Epidermal melanocyte (primary cell): ENCODE data around the gene MICALL2.

Experiments
- DNase-seq: peaks from one replicate; pipeline ENCODE4 v3.0.0; 2011; ENCODE audit warnings: low spot score; ENCODE audit not compliant: insufficient read length

Gene MICALL2

GRCh38 chr7:1419310-1419634, 40.0 kb downstream of the MICALL2 start:
- no peak for DNase-seq

DNA sequence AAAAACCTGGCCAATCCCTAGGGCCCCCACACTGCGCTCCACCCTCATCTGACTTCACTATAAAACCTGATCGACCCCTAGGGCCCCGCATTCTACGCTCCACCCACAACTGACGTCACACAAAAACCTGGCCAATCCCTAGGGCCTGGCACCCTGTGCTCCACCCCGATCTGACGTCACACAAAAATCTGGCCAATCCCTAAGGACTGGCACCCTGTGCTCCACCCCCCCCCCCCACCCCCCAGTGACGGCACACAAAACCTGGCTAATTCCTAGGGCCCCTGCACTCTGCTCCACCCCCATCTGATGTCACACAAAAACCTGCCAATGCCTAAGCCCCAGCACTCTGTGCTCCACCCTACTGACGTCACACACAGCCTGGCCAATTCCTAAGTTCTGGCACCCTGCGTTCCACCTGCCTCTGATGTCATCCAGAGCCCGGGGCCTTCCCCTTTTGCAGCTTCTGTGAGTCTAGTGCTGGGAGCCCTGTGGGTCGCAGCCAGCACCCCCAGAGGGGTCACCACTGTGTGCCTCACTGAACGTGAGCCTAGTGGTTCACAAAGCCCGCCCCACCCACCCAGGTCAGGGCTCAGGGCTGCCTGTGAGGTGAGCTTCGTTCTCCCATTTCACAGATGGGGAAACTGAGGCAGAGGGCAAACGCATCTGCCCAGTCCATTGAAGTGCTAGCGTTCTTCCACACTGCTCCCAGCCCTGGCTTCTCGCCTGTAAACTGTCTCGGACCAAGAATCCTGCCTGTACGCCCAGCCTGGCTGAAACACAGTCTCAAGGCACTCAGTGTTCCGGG, 40.6 kb downstream of the MICALL2 start:
- DNase-seq, result no peak

DNA sequence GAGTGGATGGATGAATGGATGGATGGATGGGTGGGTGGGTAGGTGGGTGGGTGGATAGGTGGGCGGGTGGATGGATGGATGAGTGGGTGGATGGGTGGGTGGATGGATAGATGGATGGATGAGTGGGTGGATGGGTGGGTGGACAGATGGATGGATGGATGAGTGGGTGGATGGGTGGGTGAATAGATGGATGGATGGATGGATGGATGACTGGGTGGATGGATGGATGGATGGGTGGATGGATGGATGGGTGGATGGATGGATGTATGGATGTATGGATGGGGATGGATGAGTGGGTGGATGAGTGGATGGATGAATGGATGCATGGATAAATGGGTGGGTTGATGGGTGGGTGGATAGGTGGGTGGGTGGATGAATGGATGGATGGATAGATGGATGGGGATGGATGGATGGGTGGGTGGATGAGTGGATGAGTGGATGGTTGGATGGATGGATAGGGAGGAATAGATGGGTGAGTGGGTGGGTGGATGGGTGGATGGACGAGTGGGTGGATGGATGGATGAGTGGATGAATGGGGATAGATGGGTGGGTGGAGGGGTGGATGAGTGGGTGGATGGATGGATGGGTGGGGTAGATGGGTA, 43.8 kb downstream of the MICALL2 start:
- DNase-seq, result no peak

DNA sequence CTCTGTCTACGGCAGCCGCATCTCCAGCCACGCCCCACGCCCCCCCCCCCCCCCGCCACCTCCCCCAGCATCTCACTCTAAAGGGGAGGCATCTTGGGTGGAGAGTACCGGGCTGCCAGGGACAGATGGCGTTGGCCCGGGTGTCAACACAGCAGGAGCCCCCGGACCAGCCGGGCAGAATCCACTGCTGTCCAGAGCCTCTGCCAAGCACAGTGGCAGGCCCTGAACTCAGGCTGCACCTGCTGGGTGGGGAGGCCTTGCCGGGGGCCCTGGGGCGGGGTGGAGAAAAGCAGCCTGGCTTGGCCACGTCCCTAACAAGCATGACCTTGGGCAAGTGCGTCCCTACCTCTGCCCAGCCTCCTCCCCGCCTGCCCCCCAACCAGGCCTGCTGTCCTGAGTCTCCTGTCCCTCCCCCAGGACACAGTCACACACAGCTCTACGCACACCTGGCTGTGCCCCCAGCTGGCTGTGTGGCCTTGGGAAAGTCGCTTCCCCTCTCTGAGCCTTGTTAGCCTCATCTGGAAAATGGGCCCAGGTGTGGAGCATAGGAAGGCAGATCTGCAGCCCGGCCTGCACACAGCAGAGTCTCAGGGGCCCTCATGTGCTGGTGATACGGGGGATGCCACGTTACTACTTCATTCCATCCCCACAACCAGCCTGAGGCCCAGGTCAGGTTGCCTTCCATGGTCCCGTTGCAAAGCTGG, 45.2 kb downstream of the MICALL2 start:
- DNase-seq, result no peak

DNA sequence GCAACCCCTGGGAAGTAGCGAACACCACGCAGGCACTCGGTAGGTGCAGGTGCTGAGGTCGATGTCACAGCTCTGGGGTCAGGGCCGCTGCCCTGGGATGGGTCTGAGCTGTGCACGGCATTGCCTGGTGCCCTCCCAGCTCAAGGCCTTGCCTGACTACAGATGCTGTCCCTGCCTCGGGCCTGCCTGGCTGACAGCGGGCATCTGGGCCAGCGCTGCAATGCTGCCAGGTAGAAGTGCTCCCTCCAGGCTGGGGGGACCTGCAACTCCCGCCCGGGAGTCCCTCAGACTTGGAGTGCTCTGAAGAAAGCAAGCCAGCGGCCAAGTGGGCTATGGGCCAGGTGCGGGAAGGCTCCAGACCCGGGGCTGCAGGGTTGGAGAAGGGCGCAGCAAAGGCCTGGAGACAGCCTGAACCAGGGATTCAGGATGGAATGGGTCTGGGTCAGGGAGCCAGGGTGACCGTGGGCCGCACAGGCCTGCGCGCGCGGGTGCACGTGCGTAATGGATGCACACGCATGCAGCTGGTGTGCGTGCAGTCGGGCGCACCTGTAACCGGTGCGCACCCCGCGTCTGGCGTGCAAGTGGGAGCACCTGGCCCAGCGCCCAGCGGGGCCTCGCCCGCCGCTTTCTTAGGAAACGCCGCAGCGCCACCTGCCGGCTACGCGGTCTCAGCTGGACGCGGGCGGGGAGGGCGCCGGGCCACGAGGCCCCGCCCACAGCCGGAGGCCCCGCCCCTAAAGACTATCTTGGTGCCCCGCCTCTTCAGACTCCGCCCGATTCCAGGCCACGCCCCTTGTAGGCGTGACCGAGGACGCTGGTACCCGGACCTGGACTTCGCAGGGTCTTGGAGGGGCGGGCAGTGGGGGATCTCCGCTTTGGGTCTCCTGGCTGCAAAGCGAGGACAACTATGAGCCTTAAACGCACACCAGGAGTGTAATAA, 46.7 kb downstream of the MICALL2 start:
- DNase-seq, result peak; percentile 78

DNA sequence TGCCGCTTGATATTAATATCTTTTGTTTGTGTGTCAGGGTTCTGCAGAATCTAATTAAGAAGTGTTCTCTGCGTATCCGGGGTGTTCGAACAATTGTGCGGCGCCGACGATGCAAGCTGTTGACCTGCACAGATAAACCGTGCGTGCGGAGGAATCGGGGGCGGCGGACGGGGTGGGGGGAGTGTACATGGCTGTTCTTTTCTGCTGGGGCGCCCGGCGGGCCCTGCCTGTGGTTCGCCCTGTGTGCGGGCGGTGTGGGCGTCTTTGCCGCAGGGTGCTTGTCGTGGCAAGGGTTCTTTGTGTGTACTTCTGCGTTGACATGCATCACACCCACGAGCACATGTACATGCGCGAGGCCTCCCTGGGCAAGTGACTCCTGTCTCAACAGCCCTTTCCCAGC, 47.9 kb downstream of the MICALL2 start:
- no peak for DNase-seq

DNA sequence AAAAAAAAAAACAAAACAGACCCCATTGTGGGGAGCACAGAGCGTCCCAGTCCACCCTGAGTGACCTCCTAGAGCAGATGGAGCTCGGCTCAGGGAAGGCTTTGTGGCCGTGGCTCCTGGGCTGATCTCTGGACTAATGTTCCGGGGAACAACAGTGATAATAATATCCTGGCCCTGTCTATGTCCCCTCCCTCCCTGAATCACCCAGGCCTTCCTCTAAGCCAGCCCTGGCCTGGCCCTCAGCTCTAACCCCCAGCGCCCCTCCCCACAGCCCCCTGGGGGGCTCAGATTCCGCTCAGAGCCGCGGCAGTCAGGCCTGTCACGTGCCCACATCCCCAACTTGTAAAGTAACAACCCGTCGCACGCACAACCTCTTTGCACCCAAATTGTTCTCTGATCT, 48.3 kb downstream of the MICALL2 start:
- DNase-seq, result no peak

- no peak for DNase-seq
Observed at GRCh38 chr7:1409555-1409954, 49.7 kb downstream of the MICALL2 start.

- no peak for DNase-seq
Observed at GRCh38 chr7:1408466-1408865, 50.8 kb downstream of the MICALL2 start.

GRCh38 chr7:1407892-1408291, 51.4 kb downstream of the MICALL2 start:
- DNase-seq, result no peak

DNA sequence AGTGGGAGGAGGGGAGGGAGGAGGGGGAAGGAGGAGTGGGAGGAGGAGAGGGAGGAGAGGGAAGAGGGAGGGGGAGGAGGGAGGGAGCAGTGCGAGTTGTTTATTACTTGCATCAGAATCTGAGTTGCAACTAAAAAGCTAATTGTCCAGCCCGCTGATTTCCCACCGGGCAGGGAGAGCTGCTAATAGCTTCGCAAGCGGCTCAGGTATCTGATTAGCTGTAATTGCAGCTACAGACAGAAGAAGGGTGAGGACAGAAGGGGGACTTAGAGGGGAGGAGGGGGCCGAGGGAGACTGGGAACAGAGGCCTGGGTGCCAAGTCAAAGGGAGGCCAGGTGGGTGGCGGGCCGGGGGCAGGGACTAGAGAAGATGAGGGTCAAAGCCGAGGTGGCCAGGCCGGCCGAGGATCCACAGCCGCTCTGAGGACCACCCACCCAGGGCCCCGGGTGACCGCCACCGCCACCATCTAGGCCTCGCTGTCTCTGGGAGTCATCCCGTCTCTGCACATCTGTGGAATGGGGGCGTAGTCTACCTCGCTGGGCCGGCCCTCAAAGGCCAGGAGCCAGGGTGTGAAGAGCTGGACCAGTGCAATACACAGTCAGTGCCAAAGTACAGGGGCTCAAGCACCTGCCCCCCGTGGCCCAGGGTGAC, 54.2 kb downstream of the MICALL2 start:
- DNase-seq, result no peak

DNA sequence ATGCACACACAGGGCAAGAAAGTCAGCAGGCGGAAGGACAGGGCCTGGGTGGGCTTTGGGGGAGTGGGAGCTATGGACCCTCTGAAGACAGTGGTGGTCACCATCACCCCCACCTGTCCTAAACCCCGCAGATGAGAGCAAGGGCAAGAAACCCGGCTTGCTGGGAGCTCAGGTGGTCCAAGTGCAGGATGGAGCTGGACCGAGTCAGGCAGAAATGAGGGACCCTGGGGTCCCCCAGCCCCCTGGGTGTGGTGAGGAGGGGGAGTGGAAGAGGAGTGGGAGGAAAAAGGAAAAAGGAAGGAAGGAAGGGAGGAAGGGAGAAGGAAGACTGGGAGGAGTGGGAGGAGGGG, 54.8 kb downstream of the MICALL2 start:
- no peak for DNase-seq

- DNase-seq, result no peak
Observed at GRCh38 chr7:1403638-1404459, 55.4 kb downstream of the MICALL2 start.

GRCh38 chr7:1402791-1403637, 56.3 kb downstream of the MICALL2 start:
- no peak for DNase-seq

GRCh38 chr7:1402110-1402790, 57.0 kb downstream of the MICALL2 start:
- DNase-seq, result no peak

- DNase-seq, result no peak
Observed at GRCh38 chr7:1401011-1401410, 58.3 kb downstream of the MICALL2 start.

- DNase-seq, result no peak
Observed at GRCh38 chr7:1400371-1400770, 58.9 kb downstream of the MICALL2 start.

DNA sequence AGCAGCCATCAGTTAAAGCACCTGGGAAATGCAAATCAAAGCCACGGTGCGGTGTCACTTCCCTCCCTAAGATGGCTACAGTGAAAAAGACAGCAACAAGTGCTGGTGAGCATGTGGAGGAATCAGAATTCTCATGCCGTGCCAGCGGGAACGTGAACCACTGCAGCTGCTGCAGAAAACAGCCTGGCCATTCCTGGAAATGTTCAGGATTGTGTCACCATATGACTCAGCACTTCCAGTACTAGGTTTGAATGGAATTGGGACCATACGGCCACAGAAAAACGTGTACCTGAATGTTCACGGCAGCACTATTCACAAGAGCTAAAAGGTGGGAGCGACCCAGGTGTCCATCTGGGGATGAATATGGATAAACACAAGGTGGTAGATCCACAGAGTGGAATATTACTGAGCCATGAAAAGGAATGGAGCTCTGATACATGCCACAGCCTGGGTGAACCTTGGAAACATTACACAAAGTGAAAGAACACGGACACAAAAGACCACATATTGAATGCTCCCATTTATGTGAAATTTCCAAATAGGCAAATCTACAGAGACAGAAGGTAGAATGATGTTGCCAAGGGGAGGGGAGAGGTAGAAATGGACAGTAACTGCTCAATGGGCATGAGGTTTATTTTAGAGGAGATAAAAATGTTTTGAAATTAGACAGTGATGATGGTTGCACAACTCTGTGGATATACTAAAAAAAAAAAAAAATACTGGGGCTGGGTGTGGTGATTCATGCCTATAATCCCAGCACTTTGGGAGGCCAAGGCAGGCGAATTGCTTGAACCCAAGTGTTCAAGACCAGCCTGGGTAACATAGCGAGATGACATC, 61.6 kb downstream of the MICALL2 start:
- no peak for DNase-seq
